Suprapubic skin (tissue), 4 donors: ENCODE results near the gene SYT6. TPM values are rescaled to one million over a fixed set of nuclear protein-coding genes. Genes with fewer than 3 reads are reported as not detected.

Experiments used
- DNase-seq, 2 donors: peaks; one replicate each; pipeline ENCODE4 v3.0.0-alpha.2; 2019; ENCODE audit warnings: low spot score in 2 of 2
- H3K27ac ChIP-seq: fragments of 200-600 bp; sonication (generic); one replicate; pipeline ENCODE4 v1.5.1; 2019
- H3K27me3 ChIP-seq: fragments of 200-600 bp; sonication (generic); one replicate; pipeline ENCODE4 v1.5.1; 2019
- H3K36me3 ChIP-seq: fragments of 200-600 bp; sonication (generic); one replicate; pipeline ENCODE4 v1.5.1; 2019
- H3K4me1 ChIP-seq: fragments of 200-600 bp; sonication (generic); one replicate; pipeline ENCODE4 v1.5.1; 2019
- H3K4me3 ChIP-seq: fragments of 200-600 bp; sonication (generic); one replicate; pipeline ENCODE4 v1.5.1; 2019; ENCODE audit warnings: mild to moderate bottlenecking
- H3K9me3 ChIP-seq: fragments of 200-600 bp; sonication (generic); one replicate; pipeline ENCODE4 v1.5.1; 2019
- CTCF ChIP-seq, 2 donors: fragments of 200-600 bp in 1 of 2; fragments of 450-650 bp in 1 of 2; sonication (generic) in 1 of 2; IDR thresholded peaks; one replicate each; pipeline ENCODE4 v1.5.1; 2016 to 2019; ENCODE audit warnings: antibody characterized with exemption in 2 of 2, mild to moderate bottlenecking in 1 of 2, moderate library complexity in 1 of 2
- EP300 ChIP-seq: sonication (generic); formaldehyde crosslinking; IDR thresholded peaks from one replicate; pipeline ENCODE4 v1.6.1; 2017; ENCODE audit warnings: antibody characterized with exemption
- POLR2A ChIP-seq, 2 donors: fragments of 450-650 bp; IDR thresholded peaks; one replicate each; pipeline ENCODE4 v1.6.1; 2017; ENCODE audit warnings: antibody characterized with exemption in 2 of 2, mild to moderate bottlenecking in 2 of 2, moderate library complexity in 2 of 2
- POLR2AphosphoS5 ChIP-seq, 3 donors: sonication (generic); formaldehyde crosslinking; IDR thresholded peaks; one replicate each; pipeline ENCODE4 v1.6.1; 2017; ENCODE audit warnings: antibody characterized with exemption in 3 of 3
- WGBS: methylation state at CpG from one replicate; pipeline ENCODE4 v1.1.5; 2018; 5-methylcytosine and 5-hydroxymethylcytosine counted together
- total RNA-seq, 4 donors: library from RNA; depleted of rRNA; stranded (reverse); fragments of >200 nt; gene quantifications; one replicate each; pipeline ENCODE4 v1.1.0, GENCODE V29; 2016

SYT6 gene
- total RNA-seq, 4 donors from 2014 or later: 0.23 TPM; not detected in 3

DNA sequence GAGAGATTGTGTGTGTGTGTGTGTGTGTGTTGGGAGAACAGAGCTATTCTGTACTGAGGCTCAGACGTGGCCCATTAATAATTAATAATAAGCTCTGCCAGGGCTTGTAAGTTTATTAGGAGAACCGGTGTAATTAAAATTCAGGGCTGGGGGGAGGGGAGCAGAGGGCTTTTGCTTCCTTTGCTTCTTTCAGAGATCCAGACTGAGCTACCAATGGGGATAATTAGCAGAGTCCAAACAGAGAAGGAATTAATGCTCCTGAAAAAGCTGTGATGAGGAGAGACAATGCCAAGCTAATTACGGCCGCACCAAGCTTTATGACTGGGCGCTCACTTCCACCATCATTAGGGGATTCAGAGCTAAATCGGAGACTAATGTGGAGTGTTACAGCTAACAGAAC lies 4.5 kb downstream of the SYT6 start:
- no peak overlapping the region for H3K27ac ChIP-seq
- H3K4me1 ChIP-seq: peaks cover 22% of the 10 kb centered on the region
- H3K4me3 ChIP-seq: no peak overlapping the region
- no peaks in the 10 kb centered on the region for H3K9me3 ChIP-seq
- 78% methylated on average over 6 of the region's 6 CpGs for WGBS
- no peaks in the 10 kb centered on the region for H3K36me3 ChIP-seq
- TF ChIP-seq POLR2A (IDR thresholded peaks at IDR 0.05): no peak
- TF ChIP-seq CTCF (IDR thresholded peaks at IDR 0.05): no peak
- TF ChIP-seq POLR2AphosphoS5 (IDR thresholded peaks at IDR 0.05): no peak
- no peak for TF ChIP-seq EP300
- no peak for DNase-seq
- H3K27me3 ChIP-seq: peaks cover 67% of the 10 kb centered on the region

- DNase-seq: no peak
Observed at GRCh38 chr1:114145504-114146151, 8.0 kb downstream of the SYT6 start.

DNA sequence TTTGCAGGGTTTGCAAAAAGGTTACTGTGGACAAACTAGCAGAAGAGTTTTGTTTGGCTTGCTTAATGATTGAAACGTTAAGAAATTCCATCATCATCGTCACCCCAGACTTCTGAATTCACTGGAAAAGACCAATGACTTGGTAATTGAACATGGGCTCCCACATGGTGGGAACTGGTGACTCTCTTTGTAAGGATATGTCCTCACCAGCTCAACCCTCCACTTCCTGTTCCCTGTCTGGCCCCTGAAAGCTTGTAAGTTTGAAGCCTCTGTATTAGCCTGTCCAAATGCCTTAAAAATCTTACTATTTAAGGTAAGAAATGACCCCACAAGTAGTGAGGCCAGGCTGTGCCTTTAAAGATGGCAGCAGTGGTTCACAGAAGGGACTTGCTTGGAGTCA lies 9.7 kb downstream of the SYT6 start:
- peak in 1 of 2 donors; percentile 43 for DNase-seq
- H3K36me3 ChIP-seq: no peaks in the 10 kb centered on the region
- 90% methylated on average over 2 of the region's 2 CpGs for WGBS
- H3K27me3 ChIP-seq: peaks cover 23% of the 10 kb centered on the region
- TF ChIP-seq POLR2A (IDR thresholded peaks at IDR 0.05) (no peak), EP300 (no peak)
- H3K27ac ChIP-seq: no peak overlapping the region
- H3K4me3 ChIP-seq: no peak overlapping the region
- no peaks in the 10 kb centered on the region for H3K4me1 ChIP-seq
- H3K9me3 ChIP-seq: no peaks in the 10 kb centered on the region

More at GRCh38 chr1:114145504-114146151, 8.0 kb downstream of the SYT6 start:
- H3K4me3 ChIP-seq: no peak overlapping the region
- WGBS: 93% methylated on average over 2 of the region's 2 CpGs
- TF ChIP-seq CTCF (IDR thresholded peaks at IDR 0.05) (no peak), EP300 (no peak), POLR2A (IDR thresholded peaks at IDR 0.05) (no peak), POLR2AphosphoS5 (IDR thresholded peaks at IDR 0.05) (no peak)
- no peaks in the 10 kb centered on the region for H3K4me1 ChIP-seq
- peaks cover 31% of the 10 kb centered on the region for H3K27me3 ChIP-seq
- H3K36me3 ChIP-seq: no peaks in the 10 kb centered on the region
- no peaks in the 10 kb centered on the region for H3K9me3 ChIP-seq
- H3K27ac ChIP-seq: no peak overlapping the region

DNA sequence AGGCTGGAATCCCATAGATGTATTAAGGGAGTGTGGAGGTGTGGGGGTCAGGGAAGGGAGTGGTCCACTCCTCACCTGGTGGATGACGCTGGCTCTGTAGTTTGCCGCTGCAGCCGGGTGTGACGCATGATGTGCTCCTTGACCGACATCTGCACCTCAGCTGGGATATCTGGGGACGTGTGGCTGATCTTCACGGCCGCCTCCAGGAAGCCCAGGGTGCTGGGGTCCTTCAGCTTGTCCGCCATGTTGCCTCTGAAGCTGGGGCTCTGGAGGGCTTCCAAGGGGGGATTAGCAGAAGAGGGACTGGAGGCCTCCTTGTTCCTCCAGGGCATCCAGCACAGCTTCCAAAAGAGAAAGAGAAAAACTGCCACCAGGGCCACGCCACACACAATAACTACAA lies 14.1 kb downstream of the SYT6 start:
- no peaks in the 10 kb centered on the region for H3K9me3 ChIP-seq
- H3K4me3 ChIP-seq: no peak overlapping the region
- TF ChIP-seq POLR2AphosphoS5 (IDR thresholded peaks at IDR 0.05) (no peak), CTCF (IDR thresholded peaks at IDR 0.05) (no peak), EP300 (no peak), POLR2A (IDR thresholded peaks at IDR 0.05) (no peak)
- 97% methylated on average over 5 of the region's 10 CpGs for WGBS
- H3K4me1 ChIP-seq: no peaks in the 10 kb centered on the region
- no peak overlapping the region for H3K27ac ChIP-seq
- H3K27me3 ChIP-seq: peaks cover 16% of the 10 kb centered on the region
- H3K36me3 ChIP-seq: no peaks in the 10 kb centered on the region
- DNase-seq: peak in 1 of 2 donors; percentile 49

GRCh38 chr1:114137497-114137896 lies 16.2 kb downstream of the SYT6 start:
- H3K36me3 ChIP-seq: no peaks in the 10 kb centered on the region
- H3K4me3 ChIP-seq: no peak overlapping the region
- peak in 1 of 2 donors; percentile 52 for DNase-seq
- TF ChIP-seq POLR2AphosphoS5 (IDR thresholded peaks at IDR 0.05) (no peak), CTCF (IDR thresholded peaks at IDR 0.05) (no peak), POLR2A (IDR thresholded peaks at IDR 0.05) (no peak), EP300 (no peak)
- no peaks in the 10 kb centered on the region for H3K4me1 ChIP-seq
- 97% methylated on average over 14 of the region's 15 CpGs for WGBS
- peaks cover 16% of the 10 kb centered on the region for H3K27me3 ChIP-seq
- H3K9me3 ChIP-seq: no peaks in the 10 kb centered on the region
- no peak overlapping the region for H3K27ac ChIP-seq
